IPS-20b (cell line): ENCODE results near the gene SMYD3.

Experiments used
- H3K27ac ChIP-seq: one replicate; pipeline ENCODE4 v1.5.1; 2013; ENCODE audit warnings: low read length
- H3K27me3 ChIP-seq: 2 replicates; pipeline ENCODE4 v1.6.1; 2013; ENCODE audit warnings: mild to moderate bottlenecking, low read length, inconsistent platforms; ENCODE audit not compliant: insufficient read depth
- H3K36me3 ChIP-seq: 2 replicates; pipeline ENCODE4 v1.6.1; 2013; ENCODE audit warnings: low read depth, mild to moderate bottlenecking, inconsistent platforms, low read length, moderate library complexity; ENCODE audit not compliant: insufficient read depth
- H3K4me1 ChIP-seq: 2 replicates; pipeline ENCODE4 v1.6.1; 2013; ENCODE audit warnings: mild to moderate bottlenecking, control low read depth, inconsistent platforms, low read length, moderate library complexity; ENCODE audit not compliant: insufficient read depth
- H3K4me3 ChIP-seq: 2 replicates; pipeline ENCODE4 v1.5.1; 2013; ENCODE audit warnings: mild to moderate bottlenecking, low read length, inconsistent platforms
- H3K9ac ChIP-seq: 2 replicates; pipeline ENCODE4 v1.6.1; 2013; ENCODE audit warnings: low read depth, mild to moderate bottlenecking, inconsistent platforms, low read length, moderate library complexity
- H3K9me3 ChIP-seq: 2 replicates; pipeline ENCODE4 v1.6.1; 2013; ENCODE audit warnings: mild to moderate bottlenecking, low read depth, low read length, inconsistent platforms; ENCODE audit not compliant: insufficient read depth

The SMYD3 gene

GRCh38 chr1:246065592-246065991, 441.5 kb downstream of the SMYD3 start:
- H3K9me3 ChIP-seq: no peaks in the 10 kb centered on the region
- no peak overlapping the region for H3K9ac ChIP-seq
- H3K27ac ChIP-seq: no peak overlapping the region
- peaks cover 40% of the 10 kb centered on the region for H3K4me1 ChIP-seq
- H3K4me3 ChIP-seq: peak overlapping the region; percentile 41; the same call in 1 of the 2 replicates
- H3K27me3 ChIP-seq: peaks cover 17% of the 10 kb centered on the region; the same call in 1 of the 2 replicates
- no peaks in the 10 kb centered on the region for H3K36me3 ChIP-seq

GRCh38 chr1:246064891-246065290, 442.2 kb downstream of the SMYD3 start:
- no peak overlapping the region for H3K9ac ChIP-seq
- H3K9me3 ChIP-seq: no peaks in the 10 kb centered on the region
- no peaks in the 10 kb centered on the region for H3K36me3 ChIP-seq
- no peak overlapping the region for H3K27ac ChIP-seq
- no peak overlapping the region for H3K4me3 ChIP-seq
- H3K27me3 ChIP-seq: peaks cover 17% of the 10 kb centered on the region; the same call in 1 of the 2 replicates
- peaks cover 40% of the 10 kb centered on the region for H3K4me1 ChIP-seq

GRCh38 chr1:246063013-246063616, 444.0 kb downstream of the SMYD3 start:
- H3K9me3 ChIP-seq: no peaks in the 10 kb centered on the region
- peaks cover 37% of the 10 kb centered on the region for H3K4me1 ChIP-seq
- H3K27ac ChIP-seq: no peak overlapping the region
- H3K9ac ChIP-seq: no peak overlapping the region
- H3K27me3 ChIP-seq: peaks cover 11% of the 10 kb centered on the region; the same call in 1 of the 2 replicates
- H3K4me3 ChIP-seq: no peak overlapping the region
- H3K36me3 ChIP-seq: no peaks in the 10 kb centered on the region

GRCh38 chr1:246058466-246058865, 448.6 kb downstream of the SMYD3 start:
- Histone ChIP-seq H3K4me1 (no peaks in the 10 kb centered on the region), H3K27ac (no peak overlapping the region), H3K9ac (no peak overlapping the region), H3K4me3 (no peak overlapping the region), H3K36me3 (no peaks in the 10 kb centered on the region), H3K9me3 (no peaks in the 10 kb centered on the region), H3K27me3 (no peaks in the 10 kb centered on the region)

- H3K4me1 ChIP-seq: no peaks in the 10 kb centered on the region
- no peaks in the 10 kb centered on the region for H3K36me3 ChIP-seq
- no peak overlapping the region for H3K27ac ChIP-seq
- no peaks in the 10 kb centered on the region for H3K9me3 ChIP-seq
- H3K27me3 ChIP-seq: no peaks in the 10 kb centered on the region
- H3K9ac ChIP-seq: no peak overlapping the region
- no peak overlapping the region for H3K4me3 ChIP-seq
Measured at GRCh38 chr1:246052603-246053002, 454.5 kb downstream of the SMYD3 start.

GRCh38 chr1:246051909-246052518, 455.1 kb downstream of the SMYD3 start:
- Histone ChIP-seq H3K4me1 (no peaks in the 10 kb centered on the region), H3K4me3 (no peak overlapping the region), H3K9ac (no peak overlapping the region), H3K27me3 (no peaks in the 10 kb centered on the region), H3K27ac (no peak overlapping the region), H3K9me3 (no peaks in the 10 kb centered on the region), H3K36me3 (no peaks in the 10 kb centered on the region)

GRCh38 chr1:246048693-246049092, 458.4 kb downstream of the SMYD3 start:
- H3K36me3 ChIP-seq: no peaks in the 10 kb centered on the region
- no peak overlapping the region for H3K9ac ChIP-seq
- no peak overlapping the region for H3K27ac ChIP-seq
- H3K27me3 ChIP-seq: no peaks in the 10 kb centered on the region
- no peaks in the 10 kb centered on the region for H3K9me3 ChIP-seq
- H3K4me1 ChIP-seq: no peaks in the 10 kb centered on the region
- H3K4me3 ChIP-seq: no peak overlapping the region

GRCh38 chr1:246043556-246043955, 463.5 kb downstream of the SMYD3 start:
- no peak overlapping the region for H3K4me3 ChIP-seq
- no peaks in the 10 kb centered on the region for H3K4me1 ChIP-seq
- H3K27ac ChIP-seq: no peak overlapping the region
- H3K27me3 ChIP-seq: no peaks in the 10 kb centered on the region
- no peaks in the 10 kb centered on the region for H3K36me3 ChIP-seq
- no peaks in the 10 kb centered on the region for H3K9me3 ChIP-seq
- no peak overlapping the region for H3K9ac ChIP-seq

GRCh38 chr1:246041360-246041759, 465.7 kb downstream of the SMYD3 start:
- H3K27me3 ChIP-seq: no peaks in the 10 kb centered on the region
- H3K9ac ChIP-seq: no peak overlapping the region
- no peak overlapping the region for H3K27ac ChIP-seq
- no peaks in the 10 kb centered on the region for H3K36me3 ChIP-seq
- no peaks in the 10 kb centered on the region; the same call in 1 of the 2 replicates for H3K4me1 ChIP-seq
- no peaks in the 10 kb centered on the region for H3K9me3 ChIP-seq
- no peak overlapping the region for H3K4me3 ChIP-seq

- no peak overlapping the region for H3K4me3 ChIP-seq
- no peaks in the 10 kb centered on the region for H3K36me3 ChIP-seq
- no peaks in the 10 kb centered on the region; the same call in 1 of the 2 replicates for H3K4me1 ChIP-seq
- H3K9me3 ChIP-seq: no peaks in the 10 kb centered on the region
- no peak overlapping the region for H3K9ac ChIP-seq
- H3K27ac ChIP-seq: no peak overlapping the region
- no peaks in the 10 kb centered on the region for H3K27me3 ChIP-seq
Measured at GRCh38 chr1:246040200-246040890, 466.7 kb downstream of the SMYD3 start.

- no peaks in the 10 kb centered on the region for H3K36me3 ChIP-seq
- no peak overlapping the region for H3K4me3 ChIP-seq
- no peaks in the 10 kb centered on the region; the same call in 1 of the 2 replicates for H3K4me1 ChIP-seq
- H3K9me3 ChIP-seq: no peaks in the 10 kb centered on the region
- no peaks in the 10 kb centered on the region for H3K27me3 ChIP-seq
- no peak overlapping the region for H3K9ac ChIP-seq
- no peak overlapping the region for H3K27ac ChIP-seq
Measured at GRCh38 chr1:246039584-246039983, 467.5 kb downstream of the SMYD3 start.

GRCh38 chr1:246037832-246038231, 469.2 kb downstream of the SMYD3 start:
- no peaks in the 10 kb centered on the region for H3K9me3 ChIP-seq
- no peak overlapping the region for H3K4me3 ChIP-seq
- no peaks in the 10 kb centered on the region for H3K36me3 ChIP-seq
- no peak overlapping the region for H3K9ac ChIP-seq
- H3K27ac ChIP-seq: no peak overlapping the region
- H3K4me1 ChIP-seq: no peaks in the 10 kb centered on the region; the same call in 1 of the 2 replicates
- no peaks in the 10 kb centered on the region for H3K27me3 ChIP-seq
